ENCODE data around the gene GPR68. TPM values are rescaled to one million over a fixed set of nuclear protein-coding genes. Genes with fewer than 3 reads are reported as not detected.
A peak's percentile ranks its signal among the peaks of the same experiment; 100 is the strongest.
"Not testable (repeated sequence)": the region's sequence is repeated elsewhere in the genome, so short reads cannot be mapped to it uniquely, and the experiment has no call there.

GPR68 gene
- total RNA-seq, 1 donor from 2014 or later, result 6.3 TPM

DNA sequence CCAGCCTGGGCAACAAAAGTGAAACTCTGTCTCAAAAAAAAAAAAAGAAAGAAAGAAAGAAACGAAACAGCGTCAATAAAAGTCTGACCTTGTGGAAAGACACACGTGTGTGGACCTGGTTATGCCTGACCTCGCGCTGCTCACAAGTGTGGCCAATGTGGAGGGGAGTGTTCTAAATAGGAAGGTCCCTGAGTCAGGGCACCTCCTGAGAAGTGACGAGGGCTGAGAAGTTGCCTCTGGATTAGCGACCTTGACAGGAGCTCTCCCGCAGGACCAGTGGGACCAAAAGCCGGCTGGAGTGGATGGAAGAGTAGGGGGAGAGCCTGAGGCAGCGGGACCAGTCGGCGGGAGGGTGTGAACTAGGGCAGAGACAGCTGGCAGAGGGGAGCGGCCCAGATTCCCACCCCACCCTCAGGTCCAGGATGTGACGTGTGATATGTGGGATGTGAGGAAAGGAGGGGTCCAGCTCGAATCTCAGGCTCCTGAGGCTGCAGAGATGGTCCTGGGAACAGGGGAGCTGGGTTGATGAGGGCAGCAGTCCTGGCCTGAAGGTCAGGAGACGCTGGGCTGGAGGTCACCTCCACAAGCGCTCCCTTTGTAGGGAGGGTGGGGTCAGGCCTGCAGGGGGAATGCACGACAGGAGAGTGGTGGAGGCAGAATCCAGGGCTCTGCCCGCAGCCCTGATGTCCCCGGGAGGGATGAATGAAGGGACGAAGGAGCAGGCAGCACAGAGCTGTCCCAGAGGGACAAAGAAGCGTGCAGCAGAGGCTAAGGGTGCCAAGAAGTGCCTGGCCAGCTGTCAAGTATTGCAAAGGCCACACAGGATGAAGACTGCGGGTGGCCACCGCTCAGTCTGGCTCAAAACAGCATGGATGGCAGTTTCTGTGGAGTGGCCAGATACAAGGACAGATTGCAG, 24.8 kb upstream of the GPR68 start:
- intact Hi-C loops (cut with DNase I), result no loop called here
- Histone ChIP-seq H3K4me3 (peak overlapping the region; percentile 35), H3K27ac (peak overlapping the region; percentile 17), H3K36me3 (no peaks in the 10 kb centered on the region), H3K27me3 (no peaks in the 10 kb centered on the region), H3K9me3 (no peaks in the 10 kb centered on the region), H3K4me1 (peaks cover 12% of the 10 kb centered on the region)
- ATAC-seq (peak; percentile 16), DNase-seq (no peak)
- TF ChIP-seq CTCF (IDR thresholded peaks at IDR 0.05), result no peak

DNA sequence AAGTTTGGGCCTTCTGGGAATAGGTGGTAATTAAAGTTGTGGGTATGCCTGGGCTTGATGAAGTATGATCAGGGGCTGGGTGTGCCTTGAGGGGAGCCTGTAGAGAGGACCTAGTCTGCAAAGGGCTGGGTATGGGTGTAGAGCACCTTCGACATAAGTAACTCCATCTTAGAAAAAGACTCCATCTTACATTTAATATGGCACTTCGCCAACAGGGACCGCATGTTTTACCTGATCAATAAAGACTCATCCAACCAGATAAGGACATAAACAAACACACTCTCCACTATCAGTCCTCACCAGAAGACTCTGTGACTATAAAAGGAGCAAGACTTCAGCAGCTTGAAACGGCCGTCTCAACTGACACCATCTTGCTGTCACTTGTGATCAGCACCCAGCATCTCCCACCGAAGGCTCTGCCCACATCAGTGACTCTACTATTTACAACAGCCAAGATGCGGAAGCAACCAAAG, 23.5 kb upstream of the GPR68 start:
- Histone ChIP-seq H3K4me1 (peaks cover 12% of the 10 kb centered on the region), H3K36me3 (no peaks in the 10 kb centered on the region), H3K4me3 (no peak overlapping the region), H3K27me3 (no peaks in the 10 kb centered on the region), H3K9me3 (no peaks in the 10 kb centered on the region), H3K27ac (no peak overlapping the region)
- TF ChIP-seq CTCF (IDR thresholded peaks at IDR 0.05), result no peak
- intact Hi-C loops (cut with DNase I), result no loop called here
- no peak for DNase-seq
- no peak for ATAC-seq

GRCh38 chr14:91266276-91266675, 21.8 kb upstream of the GPR68 start:
- H3K36me3 ChIP-seq; intact Hi-C loops (cut with DNase I); DNase-seq; H3K27ac ChIP-seq; H3K4me3 ChIP-seq; H3K27me3 ChIP-seq; H3K9me3 ChIP-seq; ATAC-seq: not testable (repeated sequence)
- peaks cover 12% of the 10 kb centered on the region for H3K4me1 ChIP-seq

DNA sequence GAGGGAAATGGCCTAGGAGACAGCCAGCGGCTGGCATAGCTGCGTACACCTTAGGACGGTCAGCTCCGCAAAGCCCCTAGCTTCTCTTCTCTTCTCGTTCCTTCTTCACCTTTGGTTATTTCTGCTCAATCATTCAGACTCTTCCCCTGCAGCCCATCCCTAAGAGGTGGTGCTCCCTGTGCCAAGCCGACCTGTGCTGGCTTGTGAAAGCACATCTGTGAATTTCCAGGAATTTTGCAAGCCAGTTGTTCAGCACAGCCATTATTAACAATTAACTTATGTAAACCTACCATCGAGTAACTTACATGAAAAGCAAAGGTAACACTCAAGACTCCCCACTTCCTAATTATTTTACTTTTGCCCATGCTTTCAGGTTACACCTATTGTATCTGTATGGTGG, 20.9 kb upstream of the GPR68 start:
- Histone ChIP-seq H3K36me3 (no peaks in the 10 kb centered on the region), H3K4me3 (no peak overlapping the region), H3K27me3 (no peaks in the 10 kb centered on the region), H3K4me1 (peaks cover 12% of the 10 kb centered on the region), H3K27ac (no peak overlapping the region), H3K9me3 (no peaks in the 10 kb centered on the region)
- TF ChIP-seq CTCF (IDR thresholded peaks at IDR 0.05), result no peak
- intact Hi-C loops (cut with DNase I), result no loop called here
- ATAC-seq (no peak), DNase-seq (no peak)

- no peaks in the 10 kb centered on the region for H3K9me3 ChIP-seq
- DNase-seq (peak; percentile 75), ATAC-seq (peak; percentile 72)
- H3K27ac ChIP-seq, result peak overlapping the region; percentile 42
- intact Hi-C loops (cut with DNase I), result no loop called here
- peaks cover 6% of the 10 kb centered on the region for H3K4me1 ChIP-seq
- no peak for TF ChIP-seq CTCF (IDR thresholded peaks at IDR 0.05)
- H3K4me3 ChIP-seq, result peak overlapping the region; percentile 45
- H3K27me3 ChIP-seq, result no peaks in the 10 kb centered on the region
- H3K36me3 ChIP-seq, result no peaks in the 10 kb centered on the region
Measured at GRCh38 chr14:91264151-91265150, 19.9 kb upstream of the GPR68 start.

Data from upper lobe of right lung (tissue), 1 donor.